HG03565 (cell line): ENCODE results near the gene LGALS13.

Source experiments
- ATAC-seq: cut with Tn5 transposase; IDR thresholded peaks from one replicate; pipeline ENCODE4 v1.9.1; 2021; ENCODE audit warnings: mild to moderate bottlenecking, moderate library complexity; ENCODE audit not compliant: unreplicated experiment

The LGALS13 gene

GRCh38 chr19:39602224-39602623 lies at the start of gene LGALS13:
Gene LGALS13, plus strand, starts transcription at chr19:39602524. Its CDS starts 45 bp downstream, at chr19:39602569.
- ATAC-seq, result no peak

- ATAC-seq, result no peak
Observed at GRCh38 chr19:39553082-39553652, 49.2 kb upstream of the LGALS13 start.

- no peak for ATAC-seq
Observed at GRCh38 chr19:39554701-39555311, 47.5 kb upstream of the LGALS13 start.

- ATAC-seq, result no peak
Observed at GRCh38 chr19:39555883-39556282, 46.4 kb upstream of the LGALS13 start.

- no peak for ATAC-seq
Observed at GRCh38 chr19:39557811-39558623, 44.3 kb upstream of the LGALS13 start.

- no peak for ATAC-seq
Observed at GRCh38 chr19:39558624-39559117, 43.7 kb upstream of the LGALS13 start.

- ATAC-seq, result no peak
Observed at GRCh38 chr19:39563408-39563807, 38.9 kb upstream of the LGALS13 start.

GRCh38 chr19:39566064-39566463 lies 36.3 kb upstream of the LGALS13 start:
- no peak for ATAC-seq

GRCh38 chr19:39568604-39569003 lies 33.7 kb upstream of the LGALS13 start:
- no peak for ATAC-seq

GRCh38 chr19:39582442-39582841 lies 19.9 kb upstream of the LGALS13 start:
- ATAC-seq, result no peak

- ATAC-seq, result no peak
Observed at GRCh38 chr19:39582891-39583625, 19.3 kb upstream of the LGALS13 start.

GRCh38 chr19:39587496-39587895 lies 14.8 kb upstream of the LGALS13 start:
- ATAC-seq, result no peak

GRCh38 chr19:39588066-39588465 lies 14.3 kb upstream of the LGALS13 start:
- ATAC-seq, result no peak

- no peak for ATAC-seq
Observed at GRCh38 chr19:39590265-39590664, 12.1 kb upstream of the LGALS13 start.

- no peak for ATAC-seq
Observed at GRCh38 chr19:39592381-39592780, 9.9 kb upstream of the LGALS13 start.

- no peak for ATAC-seq
Observed at GRCh38 chr19:39595950-39596349, 6.4 kb upstream of the LGALS13 start.

GRCh38 chr19:39596911-39597310 lies 5.4 kb upstream of the LGALS13 start:
- ATAC-seq, result no peak

- no peak for ATAC-seq
Observed at GRCh38 chr19:39599116-39599515, 3.2 kb upstream of the LGALS13 start.

- ATAC-seq, result no peak
Observed at GRCh38 chr19:39603825-39604224, 1.5 kb downstream of the LGALS13 start.

GRCh38 chr19:39607021-39607420 lies 4.7 kb downstream of the LGALS13 start:
- ATAC-seq, result no peak

- no peak for ATAC-seq
Observed at GRCh38 chr19:39607561-39607960, 5.2 kb downstream of the LGALS13 start.
